Endothelial cell of umbilical vein (primary cell): ENCODE data around the gene FSTL4. TPM values are rescaled to one million over a fixed set of nuclear protein-coding genes. Genes with fewer than 3 reads are reported as not detected.

Source experiments
- BruUV-seq: library from RNA; stranded (reverse); fragments of 400-500 nt; replicated peaks from 2 replicates; lab custom pipeline; 2021; lab: Mats Ljungman, UMichigan
- CTCF ChIA-PET: fragments of 300-600, 350-600 bp; sonication (Branson Sonifier 250); formaldehyde crosslinking; loops from one replicate; lab custom pipeline; 2021; ENCODE audit warnings: antibody characterized with exemption, inconsistent platforms; lab: Charles Lee
- POLR2A ChIA-PET: fragments of 300-600, 350-600 bp; sonication (Branson Sonifier 250); formaldehyde crosslinking; loops from one replicate; lab custom pipeline; 2021; ENCODE audit warnings: antibody characterized with exemption, inconsistent platforms; lab: Charles Lee
- DNase-seq: peaks from one replicate; pipeline ENCODE4 v3.0.0-alpha.2; 2011; ENCODE audit warnings: low read depth, low spot score
- FAIRE-seq: peaks from 2 replicates; lab custom pipeline; 2011; peaks lifted over from hg19 to GRCh38; lab: Jason Lieb, UNC
- H2AFZ ChIP-seq: 2 replicates; pipeline ENCODE4 v1.6.0; 2012; ENCODE audit warnings: low read depth, low read length, control low read depth, inconsistent platforms
- H3K27ac ChIP-seq: 2 replicates; pipeline ENCODE4 v1.5.1; 2011; ENCODE audit warnings: low read depth, mild to moderate bottlenecking, control low read depth, low read length, moderate library complexity; ENCODE audit not compliant: insufficient read depth
- H3K27me3 ChIP-seq, 2 experiments: 2 replicates each; pipeline versions ENCODE4 v1.6.0 to v1.6.1; 2011; ENCODE audit warnings: low read length in 2 of 2, mixed read lengths in 1 of 2; ENCODE audit not compliant: control insufficient read depth in 2 of 2, insufficient read depth in 2 of 2
- H3K36me3 ChIP-seq, 2 experiments: 2 replicates in 1 of 2; 3 replicates in 1 of 2; pipeline ENCODE4 v1.5.1; 2011; ENCODE audit warnings: low read length in 2 of 2, mild to moderate bottlenecking in 1 of 2, moderate library complexity in 1 of 2; ENCODE audit not compliant: control insufficient read depth in 2 of 2, insufficient read depth in 2 of 2; ENCODE audit errors: extremely low read depth in 1 of 2
- H3K4me1 ChIP-seq: 3 replicates; pipeline ENCODE4 v1.5.1; 2011; ENCODE audit warnings: mild to moderate bottlenecking, low read length; ENCODE audit not compliant: control insufficient read depth, insufficient read depth; ENCODE audit errors: extremely low read depth
- H3K4me2 ChIP-seq: 2 replicates; pipeline ENCODE4 v1.6.1; 2011; ENCODE audit warnings: low read length, control low read depth, mixed read lengths; ENCODE audit not compliant: insufficient read depth
- H3K4me3 ChIP-seq, 3 experiments: fragments of 200-600 bp in 1 of 3; sonication (generic), shearing (Covaris generic) in 1 of 3; replicated peaks in 1 of 3; 2 replicates each; pipeline ENCODE4 v1.5.1; 2011 to 2016; ENCODE audit warnings: control low read depth in 3 of 3, low read length in 3 of 3, mild to moderate bottlenecking in 2 of 3, inconsistent platforms in 1 of 3, low read depth in 1 of 3, moderate library complexity in 1 of 3; ENCODE audit not compliant: insufficient read depth in 1 of 3
- H3K79me2 ChIP-seq: 2 replicates; pipeline ENCODE4 v1.6.0; 2012; ENCODE audit warnings: low read length, inconsistent platforms; ENCODE audit not compliant: control insufficient read depth, insufficient read depth
- H3K9ac ChIP-seq: replicated peaks from 2 replicates; pipeline ENCODE3; 2011; ENCODE audit warnings: low read length, control low read depth; ENCODE audit not compliant: insufficient read depth; ENCODE audit errors: extremely low read depth
- H3K9me1 ChIP-seq: replicated peaks from 3 replicates; pipeline ENCODE4 v1.6.0; 2011; ENCODE audit warnings: mild to moderate bottlenecking, low read length; ENCODE audit not compliant: control insufficient read depth, insufficient read depth; ENCODE audit errors: extremely low read depth
- H3K9me3 ChIP-seq: replicated peaks from 2 replicates; pipeline ENCODE4 v1.5.1; 2012; ENCODE audit warnings: low read length, inconsistent platforms; ENCODE audit not compliant: control insufficient read depth, insufficient read depth
- H4K20me1 ChIP-seq: replicated peaks from 2 replicates; pipeline ENCODE3; 2011; ENCODE audit warnings: mild to moderate bottlenecking, low read length; ENCODE audit not compliant: control insufficient read depth, insufficient read depth; ENCODE audit errors: extremely low read depth
- EZH2 ChIP-seq: IDR thresholded peaks from 2 replicates; pipeline ENCODE4 v1.6.1; 2012; ENCODE audit warnings: borderline replicate concordance, low read depth, mild to moderate bottlenecking, moderate library complexity, low read length, inconsistent platforms; ENCODE audit not compliant: severe bottlenecking
- FOS ChIP-seq: IDR thresholded peaks from 2 replicates; pipeline ENCODE4 v1.6.1; 2011; ENCODE audit warnings: mild to moderate bottlenecking, low read length, moderate library complexity, borderline replicate concordance; ENCODE audit not compliant: insufficient read depth
- GATA2 ChIP-seq: IDR thresholded peaks from 2 replicates; pipeline ENCODE4 v1.7.0; 2011; ENCODE audit warnings: low read depth, mild to moderate bottlenecking, moderate library complexity, mixed read lengths, low read length; ENCODE audit not compliant: insufficient read length, insufficient read depth
- JUN ChIP-seq: IDR thresholded peaks from 2 replicates; pipeline ENCODE4 v1.6.1; 2011; ENCODE audit warnings: borderline replicate concordance, low read depth; ENCODE audit not compliant: insufficient read length, insufficient read depth
- MYC ChIP-seq: IDR thresholded peaks from one replicate; pipeline ENCODE4 v1.6.1; 2011; ENCODE audit warnings: mild to moderate bottlenecking, low read depth, low read length
- POLR2A ChIP-seq: IDR thresholded peaks from 2 replicates; pipeline ENCODE4 v1.6.1; 2012; ENCODE audit warnings: low read depth, mild to moderate bottlenecking, control low read depth, low read length
- POLR2AphosphoS5 ChIP-seq: IDR thresholded peaks from 2 replicates; pipeline ENCODE4 v1.6.1; 2012; ENCODE audit warnings: low read depth, mild to moderate bottlenecking, control low read depth, low read length, moderate library complexity; ENCODE audit not compliant: insufficient read depth
- dilution Hi-C: fragments of 300-500 bp; cut with MboI; formaldehyde crosslinking; loops from one replicate; pipeline ENCODE4 v1.15.0; 2019; ENCODE audit warnings: low sequenced_read_pairs; ENCODE audit not compliant: extremely low pct_ligation_motif_present
- intact Hi-C: fragments of 100-400 bp; cut with micrococcal nuclease; formaldehyde crosslinking; loops from one replicate; pipeline ENCODE4 v1.10.0; 2022
- polyA plus RNA-seq, 4 experiments: library from polyadenylated mRNA; depleted of rRNA in 3 of 4; stranded (reverse) in 3 of 4; unstranded in 1 of 4; fragments of >200 nt; gene quantifications; 2 replicates each; pipeline versions ENCODE4 v1.2.1 to v1.2.3, GENCODE V29; 2011 to 2012; ENCODE audit warnings: missing spikeins in 1 of 4
- total RNA-seq: library from RNA; stranded (reverse); gene quantifications from 2 replicates; pipeline ENCODE4 v1.2.3, GENCODE V29; 2021
- TF ChIP-seq, protein P1 (sequence below), 2 donors: IDR thresholded peaks; 1 replicate in 1 of 2; 2 replicates in 1 of 2; pipeline ENCODE4 v1.5.1; 2011; ENCODE audit warnings: low read length in 2 of 2, mild to moderate bottlenecking in 2 of 2, moderate library complexity in 2 of 2, control low read depth in 1 of 2, inconsistent platforms in 1 of 2, low read depth in 1 of 2; ENCODE audit not compliant: insufficient read depth in 1 of 2; ENCODE audit errors: extremely low read depth in 1 of 2
- TF ChIP-seq, protein P2 (sequence below): IDR thresholded peaks from 2 replicates; pipeline ENCODE4 v1.6.1; 2011; ENCODE audit not compliant: insufficient read depth, insufficient read length

FSTL4 gene
- total and polyA plus RNA-seq, 2 donors (not counting 3 experiments of a cell fraction or from before 2014, with no cell fraction given): 0.18 TPM; not detected in 1

DNA sequence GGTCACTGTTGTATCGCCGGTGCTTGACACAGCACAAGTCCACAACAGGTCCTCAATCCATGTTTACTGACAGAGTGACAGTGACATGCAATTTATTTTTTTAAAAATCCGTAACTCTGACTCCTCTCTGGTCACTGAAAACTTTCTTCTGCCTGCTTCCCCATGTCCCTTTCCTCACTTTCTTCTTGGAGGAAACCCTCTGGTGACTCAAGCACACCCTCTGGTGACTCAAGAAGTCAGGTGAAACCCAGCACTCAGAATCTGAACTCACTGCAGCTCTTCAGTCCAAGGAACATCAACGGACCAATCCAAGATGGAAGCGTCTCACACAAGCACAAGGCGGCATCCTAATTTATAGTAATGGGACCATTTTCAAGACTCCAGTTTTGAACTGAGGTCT, 245.9 kb downstream of the FSTL4 start:
- H2AFZ ChIP-seq: no peak overlapping the region
- DNase-seq (no peak), FAIRE-seq (no peak)
- H3K36me3 ChIP-seq: no peaks in the 10 kb centered on the region
- no peaks in the 10 kb centered on the region for H3K9me3 ChIP-seq
- CTCF ChIA-PET: interaction anchor here (1.1 to 2.5 kb wide), 2 partner anchors 57 to 118 kb away, joined by 3 to 8 read pairs; no protein-coding TSS in a partner anchor
- POLR2A ChIA-PET: no interaction called here
- intact Hi-C loops (no loop called here), dilution Hi-C loops (no loop called here)
- no peaks in the 10 kb centered on the region for H3K4me1 ChIP-seq
- no TSS peak for BruUV-seq
- TF ChIP-seq MYC: no peak
- TF ChIP-seq, protein P1, sequence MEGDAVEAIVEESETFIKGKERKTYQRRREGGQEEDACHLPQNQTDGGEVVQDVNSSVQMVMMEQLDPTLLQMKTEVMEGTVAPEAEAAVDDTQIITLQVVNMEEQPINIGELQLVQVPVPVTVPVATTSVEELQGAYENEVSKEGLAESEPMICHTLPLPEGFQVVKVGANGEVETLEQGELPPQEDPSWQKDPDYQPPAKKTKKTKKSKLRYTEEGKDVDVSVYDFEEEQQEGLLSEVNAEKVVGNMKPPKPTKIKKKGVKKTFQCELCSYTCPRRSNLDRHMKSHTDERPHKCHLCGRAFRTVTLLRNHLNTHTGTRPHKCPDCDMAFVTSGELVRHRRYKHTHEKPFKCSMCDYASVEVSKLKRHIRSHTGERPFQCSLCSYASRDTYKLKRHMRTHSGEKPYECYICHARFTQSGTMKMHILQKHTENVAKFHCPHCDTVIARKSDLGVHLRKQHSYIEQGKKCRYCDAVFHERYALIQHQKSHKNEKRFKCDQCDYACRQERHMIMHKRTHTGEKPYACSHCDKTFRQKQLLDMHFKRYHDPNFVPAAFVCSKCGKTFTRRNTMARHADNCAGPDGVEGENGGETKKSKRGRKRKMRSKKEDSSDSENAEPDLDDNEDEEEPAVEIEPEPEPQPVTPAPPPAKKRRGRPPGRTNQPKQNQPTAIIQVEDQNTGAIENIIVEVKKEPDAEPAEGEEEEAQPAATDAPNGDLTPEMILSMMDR (IDR thresholded peaks at IDR 0.05; ENCODE audit: extremely low read depth in 1 of 2, insufficient read depth in 1 of 2, low read depth in 1 of 2, low read length in 2 of 2): no peak
- no peak for TF ChIP-seq POLR2A
- TF ChIP-seq, protein P2, sequence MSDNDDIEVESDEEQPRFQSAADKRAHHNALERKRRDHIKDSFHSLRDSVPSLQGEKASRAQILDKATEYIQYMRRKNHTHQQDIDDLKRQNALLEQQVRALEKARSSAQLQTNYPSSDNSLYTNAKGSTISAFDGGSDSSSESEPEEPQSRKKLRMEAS: no peak
- no peak for TF ChIP-seq POLR2AphosphoS5
- TF ChIP-seq GATA2: no peak
- no peak for TF ChIP-seq EZH2
- TF ChIP-seq FOS: no peak
- no peak for TF ChIP-seq JUN
- no peaks in the 10 kb centered on the region for H4K20me1 ChIP-seq
- H3K79me2 ChIP-seq: no peaks in the 10 kb centered on the region
- no peak overlapping the region for H3K27ac ChIP-seq
- H3K9ac ChIP-seq: no peak overlapping the region
- peaks cover 3 to 5% of the 10 kb centered on the region in 2 experiments for H3K27me3 ChIP-seq
- no peak overlapping the region for H3K4me3 ChIP-seq
- H3K4me2 ChIP-seq: no peak overlapping the region
- no peaks in the 10 kb centered on the region for H3K9me1 ChIP-seq
